PFSK-1 (cell line): ENCODE data around the gene AP4M1.

ENCODE experiments used
- FOXP2 ChIP-seq: optimal IDR thresholded peaks from 2 replicates; pipeline ENCODE3; 2011; ENCODE audit warnings: borderline replicate concordance, control low read depth, inconsistent platforms; ENCODE audit not compliant: insufficient read depth; ENCODE audit errors: extremely low read length, extremely low read depth
- POLR2AphosphoS5 ChIP-seq: IDR thresholded peaks from 2 replicates; pipeline ENCODE4 v1.6.1; 2012; ENCODE audit warnings: low read depth, mild to moderate bottlenecking, control low read depth, low read length, moderate library complexity
- SIN3A ChIP-seq: IDR thresholded peaks from 2 replicates; pipeline ENCODE4 v1.6.1; 2012; ENCODE audit warnings: mild to moderate bottlenecking, low read length, moderate library complexity, borderline replicate concordance; ENCODE audit not compliant: insufficient read depth
- TAF1 ChIP-seq: IDR thresholded peaks from 2 replicates; pipeline ENCODE4 v1.6.1; 2012; ENCODE audit warnings: low read length, control low read depth, borderline replicate concordance; ENCODE audit not compliant: insufficient read depth
- TF ChIP-seq, protein P1 (sequence below), 2 experiments: IDR thresholded peaks; 2 replicates each; pipeline versions ENCODE4 v1.6.1 to v1.8.0; 2011 to 2012; ENCODE audit warnings: low read depth in 2 of 2, low read length in 2 of 2, control low read depth in 1 of 2, inconsistent platforms in 1 of 2, mild to moderate bottlenecking in 1 of 2, moderate library complexity in 1 of 2; ENCODE audit not compliant: insufficient read depth in 1 of 2

AP4M1 gene

DNA sequence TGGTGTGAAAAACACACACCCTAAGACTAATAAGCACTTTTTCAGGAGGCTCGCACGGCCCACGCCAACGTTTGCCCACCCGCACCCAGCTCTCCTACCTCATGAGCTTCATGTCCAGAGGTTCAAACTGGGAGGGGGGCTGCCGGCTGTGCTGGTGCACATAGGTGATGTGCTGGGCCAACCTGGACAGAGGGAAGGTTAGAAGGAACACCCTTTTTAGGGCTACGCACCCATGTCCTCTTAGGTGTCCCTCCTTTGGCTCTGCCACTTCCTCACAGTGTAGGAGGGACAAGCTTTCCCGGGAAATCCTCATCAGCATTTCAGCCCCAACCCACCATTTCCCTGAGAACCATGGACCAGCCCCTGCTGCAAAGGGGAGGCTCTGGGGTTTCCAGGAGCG is 6.2 kb upstream of the AP4M1 start:
- TF ChIP-seq POLR2AphosphoS5 = peak; percentile 60; the same call in 1 of the 2 replicates
- TF ChIP-seq, protein P1, sequence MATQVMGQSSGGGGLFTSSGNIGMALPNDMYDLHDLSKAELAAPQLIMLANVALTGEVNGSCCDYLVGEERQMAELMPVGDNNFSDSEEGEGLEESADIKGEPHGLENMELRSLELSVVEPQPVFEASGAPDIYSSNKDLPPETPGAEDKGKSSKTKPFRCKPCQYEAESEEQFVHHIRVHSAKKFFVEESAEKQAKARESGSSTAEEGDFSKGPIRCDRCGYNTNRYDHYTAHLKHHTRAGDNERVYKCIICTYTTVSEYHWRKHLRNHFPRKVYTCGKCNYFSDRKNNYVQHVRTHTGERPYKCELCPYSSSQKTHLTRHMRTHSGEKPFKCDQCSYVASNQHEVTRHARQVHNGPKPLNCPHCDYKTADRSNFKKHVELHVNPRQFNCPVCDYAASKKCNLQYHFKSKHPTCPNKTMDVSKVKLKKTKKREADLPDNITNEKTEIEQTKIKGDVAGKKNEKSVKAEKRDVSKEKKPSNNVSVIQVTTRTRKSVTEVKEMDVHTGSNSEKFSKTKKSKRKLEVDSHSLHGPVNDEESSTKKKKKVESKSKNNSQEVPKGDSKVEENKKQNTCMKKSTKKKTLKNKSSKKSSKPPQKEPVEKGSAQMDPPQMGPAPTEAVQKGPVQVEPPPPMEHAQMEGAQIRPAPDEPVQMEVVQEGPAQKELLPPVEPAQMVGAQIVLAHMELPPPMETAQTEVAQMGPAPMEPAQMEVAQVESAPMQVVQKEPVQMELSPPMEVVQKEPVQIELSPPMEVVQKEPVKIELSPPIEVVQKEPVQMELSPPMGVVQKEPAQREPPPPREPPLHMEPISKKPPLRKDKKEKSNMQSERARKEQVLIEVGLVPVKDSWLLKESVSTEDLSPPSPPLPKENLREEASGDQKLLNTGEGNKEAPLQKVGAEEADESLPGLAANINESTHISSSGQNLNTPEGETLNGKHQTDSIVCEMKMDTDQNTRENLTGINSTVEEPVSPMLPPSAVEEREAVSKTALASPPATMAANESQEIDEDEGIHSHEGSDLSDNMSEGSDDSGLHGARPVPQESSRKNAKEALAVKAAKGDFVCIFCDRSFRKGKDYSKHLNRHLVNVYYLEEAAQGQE (IDR thresholded peaks at IDR 0.05; ENCODE audit: insufficient read depth in 1 of 2, low read depth in 2 of 2, low read length in 2 of 2) = no peak

GRCh38 chr7:100095704-100096103 is 5.7 kb upstream of the AP4M1 start:
- TF ChIP-seq TAF1 (no peak), POLR2AphosphoS5 (peak; percentile 29; the same call in 1 of the 2 replicates)

- TF ChIP-seq TAF1 (no peak), POLR2AphosphoS5 (no peak), SIN3A (no peak), FOXP2 (no peak)
- TF ChIP-seq, protein P1 (IDR thresholded peaks at IDR 0.05; ENCODE audit: insufficient read depth in 1 of 2, low read depth in 2 of 2, low read length in 2 of 2) = no peak
These were observed 2.5 kb upstream of the AP4M1 start for GRCh38 chr7:100098913-100099312.

- no peak for TF ChIP-seq TAF1
- TF ChIP-seq FOXP2 = no peak
- TF ChIP-seq, protein P1 (IDR thresholded peaks at IDR 0.05; ENCODE audit: insufficient read depth in 1 of 2, low read depth in 2 of 2, low read length in 2 of 2) = no peak
- TF ChIP-seq SIN3A = no peak
- no peak for TF ChIP-seq POLR2AphosphoS5
These were observed 2.0 kb upstream of the AP4M1 start for GRCh38 chr7:100099452-100099851.

- TF ChIP-seq POLR2AphosphoS5 = peak; percentile 30; the same call in 1 of the 2 replicates
- no peak for TF ChIP-seq FOXP2
- 0 out of 2 replicates have a peak, but pooled peaks have one; percentile 35 for TF ChIP-seq TAF1
- peak; percentile 96; the same call in 1 of the 2 replicates for TF ChIP-seq SIN3A
- TF ChIP-seq, protein P1 (IDR thresholded peaks at IDR 0.05; ENCODE audit: insufficient read depth in 1 of 2, low read depth in 2 of 2, low read length in 2 of 2) = no peak
These were observed 925 bp upstream of the AP4M1 start for GRCh38 chr7:100100420-100101015.
